Glutamatergic neuron (in vitro differentiated cells): ENCODE measurements around the gene SCTR. TPM values are rescaled to one million over a fixed set of nuclear protein-coding genes. Genes with fewer than 3 reads are reported as not detected.

Experiments
- DNase-seq: peaks from one replicate; pipeline ENCODE4 v3.0.0; 2022
- H3K27ac Mint-ChIP-seq: one replicate; pipeline ENCODE4 v1.8.0; 2020; ENCODE audit warnings: mild to moderate bottlenecking, mixed read lengths, inconsistent platforms; ENCODE audit not compliant: unreplicated experiment
- H3K27me3 Mint-ChIP-seq: one replicate; pipeline ENCODE4 v1.8.0; 2020; ENCODE audit warnings: mild to moderate bottlenecking, moderate library complexity, mixed read lengths, inconsistent platforms; ENCODE audit not compliant: unreplicated experiment
- H3K36me3 Mint-ChIP-seq: one replicate; pipeline ENCODE4 v1.8.0; 2020; ENCODE audit warnings: mild to moderate bottlenecking, mixed read lengths, inconsistent platforms; ENCODE audit not compliant: unreplicated experiment
- H3K4me1 Mint-ChIP-seq: one replicate; pipeline ENCODE4 v1.8.0; 2020; ENCODE audit warnings: mild to moderate bottlenecking, low read depth, mixed read lengths, inconsistent platforms; ENCODE audit not compliant: unreplicated experiment
- H3K4me3 Mint-ChIP-seq: one replicate; pipeline ENCODE4 v1.8.0; 2020; ENCODE audit warnings: mild to moderate bottlenecking, mixed read lengths, inconsistent platforms; ENCODE audit not compliant: unreplicated experiment
- H3K9me3 Mint-ChIP-seq: one replicate; pipeline ENCODE4 v1.8.0; 2020; ENCODE audit warnings: mild to moderate bottlenecking, moderate library complexity, mixed read lengths, inconsistent platforms; ENCODE audit not compliant: unreplicated experiment
- CTCF ChIP-seq: fragments of 200-600 bp; sonication (generic); IDR thresholded peaks from one replicate; pipeline ENCODE4 v1.5.0; 2021; ENCODE audit not compliant: partially characterized antibody, unreplicated experiment
- total RNA-seq: library from RNA; stranded (reverse); fragmentation: NEBNext Ultra II Directional; extraction: Animal tissue kit (Norgen Biotek cat#: 25700); gene quantifications from one replicate; pipeline ENCODE4 v1.2.1, GENCODE V29; 2021; ENCODE audit not compliant: unreplicated experiment

Gene SCTR
- total RNA-seq, 1 donor from 2014 or later, result not detected

- no peak for DNase-seq
- H3K9me3 Mint-ChIP-seq, result peaks cover 5% of the 10 kb centered on the region
- no peak overlapping the region for H3K4me3 Mint-ChIP-seq
- no peak overlapping the region for H3K27ac Mint-ChIP-seq
- H3K4me1 Mint-ChIP-seq, result peaks cover 5% of the 10 kb centered on the region
- no peak for TF ChIP-seq CTCF
- H3K36me3 Mint-ChIP-seq, result no peaks in the 10 kb centered on the region
- H3K27me3 Mint-ChIP-seq, result peaks cover 6% of the 10 kb centered on the region
These were observed 101.2 kb downstream of the SCTR start for GRCh38 chr2:119423108-119423444.

GRCh38 chr2:119422360-119423107 lies 101.7 kb downstream of the SCTR start:
- Mint-ChIP-seq H3K36me3 (no peaks in the 10 kb centered on the region), H3K4me1 (peaks cover 5% of the 10 kb centered on the region), H3K4me3 (no peak overlapping the region), H3K27me3 (peaks cover 7% of the 10 kb centered on the region), H3K9me3 (peaks cover 5% of the 10 kb centered on the region), H3K27ac (no peak overlapping the region)
- DNase-seq, result no peak
- no peak for TF ChIP-seq CTCF

GRCh38 chr2:119421741-119422140 lies 102.5 kb downstream of the SCTR start:
- peaks cover 5% of the 10 kb centered on the region for H3K4me1 Mint-ChIP-seq
- H3K27ac Mint-ChIP-seq, result no peak overlapping the region
- no peak for DNase-seq
- H3K4me3 Mint-ChIP-seq, result no peak overlapping the region
- peaks cover 5% of the 10 kb centered on the region for H3K27me3 Mint-ChIP-seq
- peaks cover 5% of the 10 kb centered on the region for H3K9me3 Mint-ChIP-seq
- TF ChIP-seq CTCF, result no peak
- H3K36me3 Mint-ChIP-seq, result no peaks in the 10 kb centered on the region

DNA sequence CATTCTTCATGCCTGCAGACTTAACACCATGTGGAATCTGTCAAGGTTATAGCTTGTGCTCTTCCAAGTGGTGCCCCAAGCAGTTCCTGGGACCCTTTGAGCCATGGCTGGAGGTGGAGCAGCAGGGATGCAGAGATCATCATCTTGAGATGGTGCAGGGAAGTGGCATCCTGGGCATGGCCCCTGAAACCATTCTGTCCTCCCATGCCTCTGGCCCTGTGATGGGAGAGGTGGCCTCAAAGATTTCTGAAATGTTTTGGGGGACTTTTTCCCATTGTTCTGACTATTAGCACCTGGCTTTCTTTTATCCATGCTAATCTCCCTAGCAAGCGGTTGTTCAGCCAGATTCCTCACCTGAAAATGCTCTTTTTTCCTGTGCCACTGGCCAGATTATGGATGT lies 103.0 kb downstream of the SCTR start:
- TF ChIP-seq CTCF, result no peak
- Mint-ChIP-seq H3K27me3 (peaks cover 5% of the 10 kb centered on the region), H3K36me3 (no peaks in the 10 kb centered on the region), H3K9me3 (peaks cover 5% of the 10 kb centered on the region), H3K4me3 (no peak overlapping the region), H3K27ac (no peak overlapping the region), H3K4me1 (peaks cover 5% of the 10 kb centered on the region)
- no peak for DNase-seq

- no peak overlapping the region for H3K4me3 Mint-ChIP-seq
- no peak overlapping the region for H3K27ac Mint-ChIP-seq
- peaks cover 5% of the 10 kb centered on the region for H3K4me1 Mint-ChIP-seq
- TF ChIP-seq CTCF, result no peak
- no peaks in the 10 kb centered on the region for H3K36me3 Mint-ChIP-seq
- H3K9me3 Mint-ChIP-seq, result peaks cover 5% of the 10 kb centered on the region
- H3K27me3 Mint-ChIP-seq, result peaks cover 5% of the 10 kb centered on the region
- no peak for DNase-seq
These were observed 104.3 kb downstream of the SCTR start for GRCh38 chr2:119419803-119420508.
